ENCODE measurements around the gene KDM2A. TPM values are rescaled to one million over a fixed set of nuclear protein-coding genes. Genes with fewer than 3 reads are reported as not detected.
"Not testable (repeated sequence)": the region's sequence is repeated elsewhere in the genome, so short reads cannot be mapped to it uniquely, and the experiment has no call there.

KDM2A gene
- total RNA-seq, 2 donors from 2014 or later, result 40.1 to 130 TPM

- no peak for TF ChIP-seq CTCF (IDR thresholded peaks at IDR 0.05)
- Histone ChIP-seq H3K27me3 (replicated peaks; ENCODE audit: insufficient read depth) (no peaks in the 10 kb centered on the region), H3K27ac (peak overlapping the region in 1 of 2 donors; percentile 53), H3K9me3 (no peaks in the 10 kb centered on the region), H3K4me1 (ENCODE audit: control insufficient read depth in 1 of 2, low read depth in 2 of 2) (peaks cover 21 to 39% of the 10 kb centered on the region in 2 donors), H3K4me3 (peak overlapping the region; percentile 94), H3K36me3 (peaks cover 4% of the 10 kb centered on the region)
- no peak for DNase-seq (ENCODE audit: low spot score)
- ATAC-seq (ENCODE audit: insufficient number of reproducible peaks, low FRiP score, low read depth), result no peak
Observed at GRCh38 chr11:67120881-67121710, 2.0 kb downstream of the KDM2A start.

GRCh38 chr11:67123801-67124200 lies 4.7 kb downstream of the KDM2A start:
- H3K4me1 ChIP-seq (ENCODE audit: control insufficient read depth in 1 of 2, low read depth in 2 of 2), result peaks cover 21 to 35% of the 10 kb centered on the region in 2 donors
- H3K27me3 ChIP-seq (replicated peaks; ENCODE audit: insufficient read depth); ATAC-seq (ENCODE audit: insufficient number of reproducible peaks, low FRiP score, low read depth); H3K36me3 ChIP-seq; DNase-seq (ENCODE audit: low spot score); H3K9me3 ChIP-seq; H3K4me3 ChIP-seq; H3K27ac ChIP-seq: not testable (repeated sequence)

GRCh38 chr11:67126243-67126642 lies 7.2 kb downstream of the KDM2A start:
- not testable (repeated sequence) for H3K27ac ChIP-seq; H3K36me3 ChIP-seq; H3K27me3 ChIP-seq (replicated peaks; ENCODE audit: insufficient read depth); H3K9me3 ChIP-seq; H3K4me3 ChIP-seq; DNase-seq (ENCODE audit: low spot score); ATAC-seq (ENCODE audit: insufficient number of reproducible peaks, low FRiP score, low read depth)
- peaks cover 21 to 35% of the 10 kb centered on the region in 2 donors for H3K4me1 ChIP-seq (ENCODE audit: control insufficient read depth in 1 of 2, low read depth in 2 of 2)

- ATAC-seq (ENCODE audit: insufficient number of reproducible peaks, low FRiP score, low read depth) (no peak), DNase-seq (ENCODE audit: low spot score) (no peak)
- TF ChIP-seq CTCF (IDR thresholded peaks at IDR 0.05), result no peak
- Histone ChIP-seq H3K4me3 (no peak overlapping the region), H3K27ac (no peak overlapping the region), H3K4me1 (ENCODE audit: control insufficient read depth in 1 of 2, low read depth in 2 of 2) (peaks cover 14 to 27% of the 10 kb centered on the region in 2 donors), H3K9me3 (no peaks in the 10 kb centered on the region), H3K27me3 (replicated peaks; ENCODE audit: insufficient read depth) (no peaks in the 10 kb centered on the region), H3K36me3 (peaks cover 5% of the 10 kb centered on the region)
Observed at GRCh38 chr11:67126986-67127385, 7.9 kb downstream of the KDM2A start.

- H3K27ac ChIP-seq; H3K9me3 ChIP-seq; H3K4me3 ChIP-seq; H3K27me3 ChIP-seq (replicated peaks; ENCODE audit: insufficient read depth); H3K4me1 ChIP-seq (ENCODE audit: control insufficient read depth in 1 of 2, low read depth in 2 of 2); DNase-seq (ENCODE audit: low spot score); ATAC-seq (ENCODE audit: insufficient number of reproducible peaks, low FRiP score, low read depth): not testable (repeated sequence)
- peaks cover 29% of the 10 kb centered on the region for H3K36me3 ChIP-seq
Observed at GRCh38 chr11:67130861-67131260, 11.8 kb downstream of the KDM2A start.

GRCh38 chr11:67136156-67136555 lies 17.1 kb downstream of the KDM2A start:
- TF ChIP-seq CTCF (IDR thresholded peaks at IDR 0.05), result no peak
- ATAC-seq (ENCODE audit: insufficient number of reproducible peaks, low FRiP score, low read depth) (no peak), DNase-seq (ENCODE audit: low spot score) (no peak)
- peaks cover 35% of the 10 kb centered on the region for H3K36me3 ChIP-seq
- H3K4me3 ChIP-seq, result no peak overlapping the region
- no peaks in the 10 kb centered on the region for H3K27me3 ChIP-seq (replicated peaks; ENCODE audit: insufficient read depth)
- H3K27ac ChIP-seq, result no peak overlapping the region
- no peaks in the 10 kb centered on the region for H3K4me1 ChIP-seq (ENCODE audit: control insufficient read depth in 1 of 2, low read depth in 2 of 2)
- no peaks in the 10 kb centered on the region for H3K9me3 ChIP-seq
